ENCODE measurements around the gene IGSF21.

Gene IGSF21

GRCh38 chr1:18192974-18193373 is 85.4 kb downstream of the IGSF21 start:
- TF ChIP-seq ZFX (IDR thresholded peaks at IDR 0.05): no peak
- TF ChIP-seq CTCF (conservative IDR thresholded peaks at IDR 0.05): no peak
- H3K27ac ChIP-seq: no peak overlapping the region

GRCh38 chr1:18197299-18197698 is 89.7 kb downstream of the IGSF21 start:
- TF ChIP-seq ZFX (IDR thresholded peaks at IDR 0.05) (no peak), CTCF (conservative IDR thresholded peaks at IDR 0.05) (no peak; the same call in 1 of the 2 replicates)
- H3K27ac ChIP-seq: no peak overlapping the region

DNA sequence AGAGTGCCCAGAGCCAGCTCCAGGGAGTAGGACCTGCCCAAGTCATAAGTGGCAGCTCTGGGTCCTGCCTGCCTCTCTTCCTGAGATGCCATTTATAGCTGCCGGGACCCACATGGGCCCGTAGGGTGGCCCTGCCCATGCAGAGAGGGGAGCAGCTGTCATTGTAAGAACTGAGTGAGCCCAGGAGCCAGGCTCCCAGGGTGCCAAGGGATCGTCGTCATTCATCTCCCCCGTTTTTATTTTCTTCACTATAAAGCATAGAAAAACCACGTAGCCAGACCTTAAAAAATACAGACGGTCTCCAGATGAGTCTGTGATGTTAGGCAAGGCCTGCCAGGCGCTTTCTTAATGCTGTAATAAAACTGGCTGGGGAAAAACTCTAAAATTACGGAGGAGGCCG is 90.7 kb downstream of the IGSF21 start:
- no peak overlapping the region for H3K27ac ChIP-seq
- no peak for TF ChIP-seq CTCF (conservative IDR thresholded peaks at IDR 0.05)
- TF ChIP-seq ZFX (IDR thresholded peaks at IDR 0.05): no peak

DNA sequence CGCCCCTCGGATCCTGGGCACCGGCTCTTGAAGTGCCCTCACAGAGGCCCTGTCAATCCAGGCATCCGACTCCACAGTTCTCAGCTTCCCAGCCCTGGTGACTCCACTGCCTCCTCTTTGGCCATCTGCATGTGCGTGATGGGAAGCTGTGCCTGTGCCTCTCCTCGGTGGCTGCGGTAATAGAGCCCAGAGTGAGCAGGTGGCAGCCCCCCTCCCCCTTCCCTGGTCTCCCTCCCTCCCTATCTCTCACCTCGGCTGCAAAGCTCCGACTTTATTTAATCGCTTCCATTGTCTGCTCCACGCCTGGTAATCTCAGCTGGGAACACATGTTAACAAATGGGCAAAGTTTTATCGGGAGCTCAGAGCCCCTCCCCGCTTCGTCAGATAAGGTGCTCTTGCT is 91.9 kb downstream of the IGSF21 start:
- no peak overlapping the region for H3K27ac ChIP-seq
- TF ChIP-seq CTCF (conservative IDR thresholded peaks at IDR 0.05) (no peak), ZFX (IDR thresholded peaks at IDR 0.05) (no peak)

DNA sequence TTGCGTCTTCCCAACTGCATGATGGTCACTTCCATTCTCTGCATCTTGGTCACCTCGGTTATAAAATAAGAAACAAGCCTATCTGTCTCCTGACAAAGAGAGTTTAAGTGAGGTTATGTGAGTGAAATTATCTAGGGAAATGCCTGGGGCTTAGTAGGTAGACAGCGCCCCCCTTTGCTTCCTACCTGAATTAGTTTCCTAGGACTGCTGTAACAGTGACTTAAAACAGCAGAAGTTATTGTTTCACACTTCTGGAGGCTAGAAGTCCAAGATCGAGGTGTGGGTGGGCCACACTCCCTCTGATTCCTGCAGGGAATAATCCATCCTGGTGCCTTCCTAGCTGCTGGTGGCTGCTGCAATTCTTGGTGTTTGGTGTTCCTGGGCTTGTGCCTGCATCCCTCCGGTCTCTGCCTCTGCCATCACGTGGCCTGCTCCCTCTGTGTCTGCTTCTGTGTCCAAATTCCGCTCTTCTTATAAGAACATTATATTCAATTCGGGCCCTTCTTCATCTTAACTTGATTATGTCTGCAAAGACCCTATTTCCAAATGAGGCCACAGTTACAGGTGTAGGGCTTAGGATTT is 92.6 kb downstream of the IGSF21 start:
- TF ChIP-seq ZFX (IDR thresholded peaks at IDR 0.05) (no peak), CTCF (conservative IDR thresholded peaks at IDR 0.05) (no peak)

GRCh38 chr1:18200918-18201317 is 93.3 kb downstream of the IGSF21 start:
- H3K27ac ChIP-seq: peak overlapping the region; percentile 63; the same call in 1 of the 2 replicates
- no peak for TF ChIP-seq ZFX (IDR thresholded peaks at IDR 0.05)
- no peak for TF ChIP-seq CTCF (conservative IDR thresholded peaks at IDR 0.05)

More for the DNA sequence above, 92.6 kb downstream of the IGSF21 start:
- no peak overlapping the region for H3K27ac ChIP-seq

DNA sequence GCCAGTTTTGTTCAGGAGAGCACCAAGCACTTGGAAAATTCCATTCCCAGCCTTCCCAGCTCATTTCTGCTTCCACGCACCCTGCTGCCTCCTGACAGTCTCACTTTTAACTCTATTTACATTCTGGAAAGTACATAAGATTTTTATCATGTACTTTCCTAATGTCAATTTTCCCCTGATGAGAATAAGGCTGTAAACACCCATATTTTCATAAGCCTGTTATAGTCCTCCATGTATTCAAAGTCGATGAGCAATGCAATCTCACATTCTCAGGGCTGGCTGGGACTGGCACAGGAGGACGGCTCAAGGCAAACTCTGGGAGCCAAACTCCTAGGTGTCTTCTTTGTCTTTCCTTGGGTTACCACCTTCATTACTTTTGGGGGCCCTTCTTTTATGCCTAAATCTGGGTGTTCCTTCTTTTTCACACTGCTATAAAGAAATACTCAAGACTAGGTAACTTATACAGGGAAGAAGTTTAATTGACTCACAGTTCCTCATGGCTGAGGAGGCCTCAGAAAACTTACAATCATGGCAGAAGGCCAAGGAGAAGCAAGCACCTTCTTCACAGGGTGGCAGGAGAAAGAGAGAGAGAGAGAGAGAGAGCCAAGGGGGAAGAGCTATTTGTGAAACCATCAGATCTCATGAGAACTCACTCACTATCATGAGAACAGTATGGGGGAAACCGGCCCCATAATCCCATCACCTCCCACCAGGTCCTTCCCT is 94.6 kb downstream of the IGSF21 start:
- TF ChIP-seq CTCF (conservative IDR thresholded peaks at IDR 0.05): no peak
- TF ChIP-seq ZFX (IDR thresholded peaks at IDR 0.05): no peak
- peak overlapping the region; percentile 63 for H3K27ac ChIP-seq
